Measurements from ENCODE around the gene CDH16. TPM values are rescaled to one million over a fixed set of nuclear protein-coding genes. Genes with fewer than 3 reads are reported as not detected.

The CDH16 gene
- total and polyA plus RNA-seq, 2 of the 13 experiments (the other 11 are each of a cell fraction or from before 2014, with no cell fraction given): 2.7 to 3.9 TPM

GRCh38 chr16:66905633-66906539, 12.8 kb downstream of the CDH16 start (continued):
- TF ChIP-seq ATF2 (CRISPR knock-in tag; IDR thresholded peaks at IDR 0.05) (peak; percentile 79), ZBTB21 (CRISPR knock-in tag; IDR thresholded peaks at IDR 0.05) (peak; percentile 63; the same call in 1 of the 2 replicates), MBD4 (IDR thresholded peaks at IDR 0.05; ENCODE audit: borderline replicate concordance, low read length) (no peak), HDAC6 (IDR thresholded peaks at IDR 0.05; ENCODE audit: low read depth, low read length) (no peak), FOXO1 (CRISPR knock-in tag; IDR thresholded peaks at IDR 0.05) (peak; percentile 92), MED8 (CRISPR knock-in tag; IDR thresholded peaks at IDR 0.05; ENCODE audit: insufficient replicate concordance) (peak; percentile 33), TFDP1 (CRISPR knock-in tag; IDR thresholded peaks at IDR 0.05; ENCODE audit: borderline replicate concordance) (no peak), XBP1 (CRISPR knock-in tag; IDR thresholded peaks at IDR 0.05) (no peak), MIER2 (CRISPR knock-in tag; IDR thresholded peaks at IDR 0.05) (peak; percentile 58; the same call in 1 of the 2 replicates), ZNF605 (CRISPR knock-in tag; IDR thresholded peaks at IDR 0.05) (peak; percentile 75; the same call in 1 of the 2 replicates), ZNF205 (CRISPR knock-in tag; IDR thresholded peaks at IDR 0.05) (peak; percentile 98), NR2F6 (IDR thresholded peaks at IDR 0.05) (peak; percentile 86), NR2F6 (CRISPR knock-in tag; IDR thresholded peaks at IDR 0.05) (peak; percentile 95), AKAP8 (CRISPR knock-in tag; IDR thresholded peaks at IDR 0.05) (no peak), FOSL2 (CRISPR knock-in tag; IDR thresholded peaks at IDR 0.05) (peak; percentile 52; the same call in 1 of the 2 replicates), ZNF83 (CRISPR knock-in tag; IDR thresholded peaks at IDR 0.05; ENCODE audit: borderline replicate concordance) (no peak; the same call in 1 of the 2 replicates), ARNT2 (CRISPR knock-in tag; IDR thresholded peaks at IDR 0.05; ENCODE audit: low read depth) (no peak), GPBP1L1 (CRISPR knock-in tag; IDR thresholded peaks at IDR 0.05) (no peak), GTF2F1 (IDR thresholded peaks at IDR 0.05; ENCODE audit: low read length) (no peak), ZNF772 (CRISPR knock-in tag; IDR thresholded peaks at IDR 0.05) (0 out of 2 replicates have a peak, but pooled peaks have one; percentile 64), POLR2AphosphoS2 (IDR thresholded peaks at IDR 0.05; ENCODE audit: low read depth, low read length) (no peak), ZNF652 (CRISPR knock-in tag; IDR thresholded peaks at IDR 0.05; ENCODE audit: borderline replicate concordance, low read depth) (no peak), ZNF776 (CRISPR knock-in tag; IDR thresholded peaks at IDR 0.05) (0 out of 2 replicates have a peak, but pooled peaks have one; percentile 28), ZNF589 (CRISPR knock-in tag; conservative IDR thresholded peaks at IDR 0.05) (no peak), ZNF713 (CRISPR knock-in tag; IDR thresholded peaks at IDR 0.05) (no peak), IKZF4 (CRISPR knock-in tag; IDR thresholded peaks at IDR 0.05; ENCODE audit: borderline replicate concordance, low read depth, not compliant biosample characterization) (no peak), ZNF3 (CRISPR knock-in tag; IDR thresholded peaks at IDR 0.05) (peak; percentile 91), KDM6A (CRISPR knock-in tag; IDR thresholded peaks at IDR 0.05; ENCODE audit: low read depth) (peak; percentile 67), ZNF333 (CRISPR knock-in tag; IDR thresholded peaks at IDR 0.05; ENCODE audit: borderline replicate concordance) (no peak), STAG1 (CRISPR knock-in tag; IDR thresholded peaks at IDR 0.05) (no peak; the same call in 1 of the 2 replicates)

All from HepG2 (cell line).